ENCODE measurements around the gene TMEM229B. TPM values are rescaled to one million over a fixed set of nuclear protein-coding genes. Genes with fewer than 3 reads are reported as not detected.
"Not testable (repeated sequence)": the region's sequence is repeated elsewhere in the genome, so short reads cannot be mapped to it uniquely, and the experiment has no call there.

TMEM229B gene
- polyA plus RNA-seq, 4 donors, result 6.5 to 27.5 (median 11.4) TPM

GRCh38 chr14:67451667-67452066, 36.9 kb downstream of the TMEM229B start:
- not testable (repeated sequence) for H3K4me3 ChIP-seq (ENCODE audit: low read depth in 1 of 3, low read length in 3 of 3); H3K27me3 ChIP-seq (ENCODE audit: control insufficient read depth in 3 of 3, insufficient read depth in 3 of 3, low read length in 3 of 3); FAIRE-seq; H3K36me3 ChIP-seq (ENCODE audit: control insufficient read depth in 3 of 3, insufficient read depth in 2 of 3, low read depth in 1 of 3, low read length in 3 of 3)
- peak overlapping the region in 1 of 3 donors; percentile 39 for H3K27ac ChIP-seq (ENCODE audit: low read depth in 1 of 3, low read length in 2 of 3)
- DNase-seq, result peak; percentile 74 to 89
- WGBS, 3 donors, result 26 to 66% (median 51%) methylated on average over 6 of the region's 6 CpGs
- H3K9me3 ChIP-seq (ENCODE audit: control insufficient read depth in 2 of 2, insufficient read depth in 1 of 2, low read depth in 1 of 2, low read length in 1 of 2), result peaks cover 0 to 11% of the 10 kb centered on the region in 2 donors
- peaks cover 0 to 29% (median 0%) of the 10 kb centered on the region in 3 donors for H3K4me1 ChIP-seq (ENCODE audit: control insufficient read depth in 3 of 3, insufficient read depth in 2 of 3, low read depth in 1 of 3, low read length in 2 of 3)

GRCh38 chr14:67449096-67449495, 39.4 kb downstream of the TMEM229B start:
- Histone ChIP-seq H3K27ac (ENCODE audit: low read depth in 1 of 3, low read length in 2 of 3) (peak overlapping the region in 1 of 3 donors; percentile 42), H3K4me3 (ENCODE audit: low read depth in 1 of 3, low read length in 3 of 3) (no peak overlapping the region), H3K9me3 (ENCODE audit: control insufficient read depth in 2 of 2, insufficient read depth in 1 of 2, low read depth in 1 of 2, low read length in 1 of 2) (peaks cover 0 to 11% of the 10 kb centered on the region in 2 donors), H3K4me1 (ENCODE audit: control insufficient read depth in 3 of 3, insufficient read depth in 2 of 3, low read depth in 1 of 3, low read length in 2 of 3) (peaks cover 0 to 47% (median 0%) of the 10 kb centered on the region in 3 donors), H3K27me3 (ENCODE audit: control insufficient read depth in 3 of 3, insufficient read depth in 3 of 3, low read length in 3 of 3) (no peaks in the 10 kb centered on the region), H3K36me3 (ENCODE audit: control insufficient read depth in 3 of 3, insufficient read depth in 2 of 3, low read depth in 1 of 3, low read length in 3 of 3) (no peaks in the 10 kb centered on the region)
- DNase-seq, result no peak
- 82 to 91% (median 87%) methylated on average over 2 of the region's 2 CpGs for WGBS, 3 donors
- FAIRE-seq, result no peak

GRCh38 chr14:67447033-67447381, 41.5 kb downstream of the TMEM229B start:
- DNase-seq (peak; percentile 36 to 48), FAIRE-seq (no peak)
- Histone ChIP-seq H3K27ac (ENCODE audit: low read depth in 1 of 3, low read length in 2 of 3) (peak overlapping the region in 1 of 3 donors; percentile 14), H3K4me3 (ENCODE audit: low read depth in 1 of 3, low read length in 3 of 3) (no peak overlapping the region), H3K9me3 (ENCODE audit: control insufficient read depth in 2 of 2, insufficient read depth in 1 of 2, low read depth in 1 of 2, low read length in 1 of 2) (peaks cover 0 to 11% of the 10 kb centered on the region in 2 donors), H3K4me1 (ENCODE audit: control insufficient read depth in 3 of 3, insufficient read depth in 2 of 3, low read depth in 1 of 3, low read length in 2 of 3) (peaks cover 0 to 56% (median 2%) of the 10 kb centered on the region in 3 donors), H3K27me3 (ENCODE audit: control insufficient read depth in 3 of 3, insufficient read depth in 3 of 3, low read length in 3 of 3) (peaks cover 0 to 3% (median 0%) of the 10 kb centered on the region in 3 donors), H3K36me3 (ENCODE audit: control insufficient read depth in 3 of 3, insufficient read depth in 2 of 3, low read depth in 1 of 3, low read length in 3 of 3) (no peaks in the 10 kb centered on the region)
- 11 to 64% (median 33%) methylated on average over 1 of the region's 1 CpG for WGBS, 3 donors

GRCh38 chr14:67446371-67447032, 42.0 kb downstream of the TMEM229B start:
- DNase-seq (peak; percentile 29 to 32), FAIRE-seq (no peak)
- Histone ChIP-seq H3K27me3 (ENCODE audit: control insufficient read depth in 3 of 3, insufficient read depth in 3 of 3, low read length in 3 of 3) (peaks cover 0 to 3% (median 0%) of the 10 kb centered on the region in 3 donors), H3K4me1 (ENCODE audit: control insufficient read depth in 3 of 3, insufficient read depth in 2 of 3, low read depth in 1 of 3, low read length in 2 of 3) (peaks cover 0 to 53% (median 2%) of the 10 kb centered on the region in 3 donors), H3K9me3 (ENCODE audit: control insufficient read depth in 2 of 2, insufficient read depth in 1 of 2, low read depth in 1 of 2, low read length in 1 of 2) (peaks cover 0 to 11% of the 10 kb centered on the region in 2 donors), H3K4me3 (ENCODE audit: low read depth in 1 of 3, low read length in 3 of 3) (no peak overlapping the region), H3K36me3 (ENCODE audit: control insufficient read depth in 3 of 3, insufficient read depth in 2 of 3, low read depth in 1 of 3, low read length in 3 of 3) (no peaks in the 10 kb centered on the region), H3K27ac (ENCODE audit: low read depth in 1 of 3, low read length in 2 of 3) (peak overlapping the region in 1 of 3 donors; percentile 14)
- 58 to 62% (median 61%) methylated on average over 8 of the region's 8 CpGs for WGBS, 3 donors

GRCh38 chr14:67444395-67444794, 44.1 kb downstream of the TMEM229B start:
- 84 to 92% (median 89%) methylated on average over 3 of the region's 3 CpGs for WGBS, 3 donors
- Histone ChIP-seq H3K36me3 (ENCODE audit: control insufficient read depth in 3 of 3, insufficient read depth in 2 of 3, low read depth in 1 of 3, low read length in 3 of 3) (no peaks in the 10 kb centered on the region), H3K9me3 (ENCODE audit: control insufficient read depth in 2 of 2, insufficient read depth in 1 of 2, low read depth in 1 of 2, low read length in 1 of 2) (no peaks in the 10 kb centered on the region), H3K27ac (ENCODE audit: low read depth in 1 of 3, low read length in 2 of 3) (no peak overlapping the region), H3K4me3 (ENCODE audit: low read depth in 1 of 3, low read length in 3 of 3) (no peak overlapping the region), H3K4me1 (ENCODE audit: control insufficient read depth in 3 of 3, insufficient read depth in 2 of 3, low read depth in 1 of 3, low read length in 2 of 3) (peaks cover 0 to 67% (median 2%) of the 10 kb centered on the region in 3 donors), H3K27me3 (ENCODE audit: control insufficient read depth in 3 of 3, insufficient read depth in 3 of 3, low read length in 3 of 3) (peaks cover 0 to 3% (median 0%) of the 10 kb centered on the region in 3 donors)
- peak; percentile 55 to 72 for DNase-seq
- FAIRE-seq, result no peak

GRCh38 chr14:67442139-67442906, 46.2 kb downstream of the TMEM229B start:
- FAIRE-seq (no peak), DNase-seq (no peak)
- Histone ChIP-seq H3K4me3 (ENCODE audit: low read depth in 1 of 3, low read length in 3 of 3) (no peak overlapping the region), H3K27me3 (ENCODE audit: control insufficient read depth in 3 of 3, insufficient read depth in 3 of 3, low read length in 3 of 3) (peaks cover 0 to 3% (median 0%) of the 10 kb centered on the region in 3 donors), H3K9me3 (ENCODE audit: control insufficient read depth in 2 of 2, insufficient read depth in 1 of 2, low read depth in 1 of 2, low read length in 1 of 2) (no peaks in the 10 kb centered on the region), H3K27ac (ENCODE audit: low read depth in 1 of 3, low read length in 2 of 3) (no peak overlapping the region), H3K4me1 (ENCODE audit: control insufficient read depth in 3 of 3, insufficient read depth in 2 of 3, low read depth in 1 of 3, low read length in 2 of 3) (peaks cover 0 to 58% (median 2%) of the 10 kb centered on the region in 3 donors), H3K36me3 (ENCODE audit: control insufficient read depth in 3 of 3, insufficient read depth in 2 of 3, low read depth in 1 of 3, low read length in 3 of 3) (no peaks in the 10 kb centered on the region)
- 52 to 58% (median 53%) methylated on average over 8 of the region's 8 CpGs for WGBS, 3 donors

GRCh38 chr14:67441672-67442071, 46.8 kb downstream of the TMEM229B start:
- Histone ChIP-seq H3K27me3 (ENCODE audit: control insufficient read depth in 3 of 3, insufficient read depth in 3 of 3, low read length in 3 of 3) (peaks cover 0 to 3% (median 0%) of the 10 kb centered on the region in 3 donors), H3K9me3 (ENCODE audit: control insufficient read depth in 2 of 2, insufficient read depth in 1 of 2, low read depth in 1 of 2, low read length in 1 of 2) (no peaks in the 10 kb centered on the region), H3K27ac (ENCODE audit: low read depth in 1 of 3, low read length in 2 of 3) (no peak overlapping the region), H3K36me3 (ENCODE audit: control insufficient read depth in 3 of 3, insufficient read depth in 2 of 3, low read depth in 1 of 3, low read length in 3 of 3) (no peaks in the 10 kb centered on the region), H3K4me1 (ENCODE audit: control insufficient read depth in 3 of 3, insufficient read depth in 2 of 3, low read depth in 1 of 3, low read length in 2 of 3) (peaks cover 0 to 52% (median 2%) of the 10 kb centered on the region in 3 donors), H3K4me3 (ENCODE audit: low read depth in 1 of 3, low read length in 3 of 3) (no peak overlapping the region)
- FAIRE-seq, result no peak
- DNase-seq, result no peak
- WGBS, 3 donors, result 89 to 93% (median 92%) methylated on average over 8 of the region's 8 CpGs

GRCh38 chr14:67441256-67441655, 47.3 kb downstream of the TMEM229B start:
- Histone ChIP-seq H3K9me3 (ENCODE audit: control insufficient read depth in 2 of 2, insufficient read depth in 1 of 2, low read depth in 1 of 2, low read length in 1 of 2) (no peaks in the 10 kb centered on the region), H3K4me1 (ENCODE audit: control insufficient read depth in 3 of 3, insufficient read depth in 2 of 3, low read depth in 1 of 3, low read length in 2 of 3) (peaks cover 0 to 48% (median 2%) of the 10 kb centered on the region in 3 donors), H3K27ac (ENCODE audit: low read depth in 1 of 3, low read length in 2 of 3) (peak overlapping the region in 1 of 3 donors; percentile 46), H3K36me3 (ENCODE audit: control insufficient read depth in 3 of 3, insufficient read depth in 2 of 3, low read depth in 1 of 3, low read length in 3 of 3) (no peaks in the 10 kb centered on the region), H3K27me3 (ENCODE audit: control insufficient read depth in 3 of 3, insufficient read depth in 3 of 3, low read length in 3 of 3) (peaks cover 0 to 3% (median 0%) of the 10 kb centered on the region in 3 donors), H3K4me3 (ENCODE audit: low read depth in 1 of 3, low read length in 3 of 3) (no peak overlapping the region)
- DNase-seq (no peak), FAIRE-seq (no peak)
- 82 to 87% (median 87%) methylated on average over 2 of the region's 2 CpGs for WGBS, 3 donors

Data from small intestine (tissue), 7 donors.